Suprapubic skin (tissue), 4 donors: ENCODE measurements around the gene KCTD3. TPM values are rescaled to one million over a fixed set of nuclear protein-coding genes. Genes with fewer than 3 reads are reported as not detected.

Experiments
- DNase-seq, 2 donors: peaks; one replicate each; pipeline ENCODE4 v3.0.0-alpha.2; 2019; ENCODE audit warnings: low spot score in 2 of 2
- H3K27ac ChIP-seq: fragments of 200-600 bp; sonication (generic); one replicate; pipeline ENCODE4 v1.5.1; 2019
- H3K27me3 ChIP-seq: fragments of 200-600 bp; sonication (generic); one replicate; pipeline ENCODE4 v1.5.1; 2019
- H3K36me3 ChIP-seq: fragments of 200-600 bp; sonication (generic); one replicate; pipeline ENCODE4 v1.5.1; 2019
- H3K4me1 ChIP-seq: fragments of 200-600 bp; sonication (generic); one replicate; pipeline ENCODE4 v1.5.1; 2019
- H3K4me3 ChIP-seq: fragments of 200-600 bp; sonication (generic); one replicate; pipeline ENCODE4 v1.5.1; 2019; ENCODE audit warnings: mild to moderate bottlenecking
- H3K9me3 ChIP-seq: fragments of 200-600 bp; sonication (generic); one replicate; pipeline ENCODE4 v1.5.1; 2019
- EP300 ChIP-seq: sonication (generic); formaldehyde crosslinking; IDR thresholded peaks from one replicate; pipeline ENCODE4 v1.6.1; 2017; ENCODE audit warnings: antibody characterized with exemption
- POLR2A ChIP-seq, 2 donors: fragments of 450-650 bp; IDR thresholded peaks; one replicate each; pipeline ENCODE4 v1.6.1; 2017; ENCODE audit warnings: antibody characterized with exemption in 2 of 2, mild to moderate bottlenecking in 2 of 2, moderate library complexity in 2 of 2
- POLR2AphosphoS5 ChIP-seq, 3 donors: sonication (generic); formaldehyde crosslinking; IDR thresholded peaks; one replicate each; pipeline ENCODE4 v1.6.1; 2017; ENCODE audit warnings: antibody characterized with exemption in 3 of 3
- WGBS: methylation state at CpG from one replicate; pipeline ENCODE4 v1.1.5; 2018; 5-methylcytosine and 5-hydroxymethylcytosine counted together
- total RNA-seq, 4 donors: library from RNA; depleted of rRNA; stranded (reverse); fragments of >200 nt; gene quantifications; one replicate each; pipeline ENCODE4 v1.1.0, GENCODE V29; 2016
- TF ChIP-seq, protein P1 (sequence below), 2 donors: fragments of 200-600 bp in 1 of 2; fragments of 450-650 bp in 1 of 2; sonication (generic) in 1 of 2; IDR thresholded peaks; one replicate each; pipeline ENCODE4 v1.5.1; 2016 to 2019; ENCODE audit warnings: antibody characterized with exemption in 2 of 2, mild to moderate bottlenecking in 1 of 2, moderate library complexity in 1 of 2

The KCTD3 gene
- total RNA-seq, 4 donors from 2014 or later, result 25.6 to 50.2 (median 33.9) TPM

DNA sequence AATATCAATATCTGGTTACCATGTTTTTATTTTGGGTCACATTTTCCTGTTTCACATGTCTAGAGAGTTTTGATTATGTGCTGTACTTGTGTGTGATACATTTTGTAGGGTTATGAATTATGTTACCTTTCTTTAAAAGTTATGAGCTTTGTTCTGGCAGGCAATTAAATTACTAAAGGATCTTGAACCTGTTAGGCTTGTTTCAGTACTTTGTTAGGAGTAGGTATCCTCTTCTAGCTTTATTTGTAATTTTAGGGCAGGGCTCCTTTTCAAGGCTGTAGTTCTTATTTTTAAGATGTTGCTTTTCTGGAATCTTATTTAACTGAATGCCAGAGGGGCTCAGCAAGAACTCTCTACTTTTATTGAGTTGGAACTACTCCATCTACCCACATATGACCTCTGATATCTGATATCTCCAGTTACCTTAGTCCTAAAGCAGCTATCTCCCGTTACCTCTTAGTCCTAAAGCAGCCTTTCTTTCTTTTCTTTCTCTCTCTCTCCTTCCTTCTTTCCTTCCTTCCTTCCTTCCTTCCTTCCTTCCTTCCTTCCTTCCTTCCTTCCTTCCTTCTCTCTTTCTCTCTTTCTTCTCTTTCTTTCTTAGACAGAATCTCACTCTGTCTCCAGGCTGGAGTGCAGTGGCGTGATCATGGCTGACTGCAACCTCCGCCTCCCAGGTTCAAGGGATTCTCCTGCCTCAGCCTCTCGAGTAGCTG lies 23.8 kb downstream of the KCTD3 start:
- no peak overlapping the region for H3K27ac ChIP-seq
- WGBS, result 87% methylated on average over 4 of the region's 4 CpGs

GRCh38 chr1:215594640-215595039 lies 27.5 kb downstream of the KCTD3 start:
- WGBS, result 68% methylated on average over 3 of the region's 3 CpGs
- Histone ChIP-seq H3K9me3 (no peaks in the 10 kb centered on the region), H3K27ac (no peak overlapping the region), H3K36me3 (no peaks in the 10 kb centered on the region), H3K4me3 (no peak overlapping the region), H3K27me3 (no peaks in the 10 kb centered on the region), H3K4me1 (peaks cover 6% of the 10 kb centered on the region)
- no peak for DNase-seq
- TF ChIP-seq EP300 (no peak), POLR2AphosphoS5 (IDR thresholded peaks at IDR 0.05) (no peak), POLR2A (IDR thresholded peaks at IDR 0.05) (no peak)

More for the DNA sequence above, 23.8 kb downstream of the KCTD3 start:
- Histone ChIP-seq H3K4me3 (no peak overlapping the region), H3K9me3 (no peaks in the 10 kb centered on the region), H3K4me1 (peaks cover 6% of the 10 kb centered on the region), H3K27me3 (no peaks in the 10 kb centered on the region), H3K36me3 (peaks cover 5% of the 10 kb centered on the region)
- DNase-seq, result no peak
- TF ChIP-seq POLR2AphosphoS5 (IDR thresholded peaks at IDR 0.05), result no peak
- TF ChIP-seq, protein P1, sequence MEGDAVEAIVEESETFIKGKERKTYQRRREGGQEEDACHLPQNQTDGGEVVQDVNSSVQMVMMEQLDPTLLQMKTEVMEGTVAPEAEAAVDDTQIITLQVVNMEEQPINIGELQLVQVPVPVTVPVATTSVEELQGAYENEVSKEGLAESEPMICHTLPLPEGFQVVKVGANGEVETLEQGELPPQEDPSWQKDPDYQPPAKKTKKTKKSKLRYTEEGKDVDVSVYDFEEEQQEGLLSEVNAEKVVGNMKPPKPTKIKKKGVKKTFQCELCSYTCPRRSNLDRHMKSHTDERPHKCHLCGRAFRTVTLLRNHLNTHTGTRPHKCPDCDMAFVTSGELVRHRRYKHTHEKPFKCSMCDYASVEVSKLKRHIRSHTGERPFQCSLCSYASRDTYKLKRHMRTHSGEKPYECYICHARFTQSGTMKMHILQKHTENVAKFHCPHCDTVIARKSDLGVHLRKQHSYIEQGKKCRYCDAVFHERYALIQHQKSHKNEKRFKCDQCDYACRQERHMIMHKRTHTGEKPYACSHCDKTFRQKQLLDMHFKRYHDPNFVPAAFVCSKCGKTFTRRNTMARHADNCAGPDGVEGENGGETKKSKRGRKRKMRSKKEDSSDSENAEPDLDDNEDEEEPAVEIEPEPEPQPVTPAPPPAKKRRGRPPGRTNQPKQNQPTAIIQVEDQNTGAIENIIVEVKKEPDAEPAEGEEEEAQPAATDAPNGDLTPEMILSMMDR (IDR thresholded peaks at IDR 0.05), result no peak
- TF ChIP-seq EP300, result no peak
- no peak for TF ChIP-seq POLR2A (IDR thresholded peaks at IDR 0.05)

DNA sequence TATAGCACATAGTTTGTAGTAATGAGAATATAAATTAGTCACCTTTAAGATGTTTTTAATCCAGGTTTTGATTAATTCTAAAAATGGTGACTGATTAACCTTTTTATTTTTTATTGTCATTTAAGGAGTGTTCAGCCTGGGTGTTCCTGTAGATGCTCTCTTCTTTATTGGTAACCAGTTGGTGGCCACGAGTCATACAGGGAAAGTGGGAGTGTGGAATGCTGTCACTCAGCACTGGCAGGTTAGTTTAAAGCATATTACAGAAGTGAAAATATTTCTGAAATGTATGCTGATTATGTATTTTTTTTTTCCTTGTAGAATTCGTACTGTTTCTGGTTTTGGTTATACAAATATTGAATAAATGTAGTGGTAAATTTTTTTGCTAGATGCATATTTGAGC lies 28.1 kb downstream of the KCTD3 start:
- Histone ChIP-seq H3K4me3 (no peak overlapping the region), H3K9me3 (no peaks in the 10 kb centered on the region), H3K36me3 (no peaks in the 10 kb centered on the region), H3K4me1 (peaks cover 6% of the 10 kb centered on the region), H3K27me3 (no peaks in the 10 kb centered on the region), H3K27ac (no peak overlapping the region)
- WGBS, result 68% methylated on average over 2 of the region's 2 CpGs
- TF ChIP-seq, protein P1 (IDR thresholded peaks at IDR 0.05), result no peak
- no peak for DNase-seq

- no peak for TF ChIP-seq POLR2AphosphoS5 (IDR thresholded peaks at IDR 0.05)
- TF ChIP-seq, protein P1 (IDR thresholded peaks at IDR 0.05), result no peak
- no peaks in the 10 kb centered on the region for H3K9me3 ChIP-seq
- DNase-seq, result no peak
- H3K4me1 ChIP-seq, result peaks cover 6% of the 10 kb centered on the region
- peaks cover 4% of the 10 kb centered on the region for H3K36me3 ChIP-seq
- no peak overlapping the region for H3K4me3 ChIP-seq
- H3K27me3 ChIP-seq, result no peaks in the 10 kb centered on the region
- no peak overlapping the region for H3K27ac ChIP-seq
Measured at GRCh38 chr1:215597961-215598360, 30.9 kb downstream of the KCTD3 start.

DNA sequence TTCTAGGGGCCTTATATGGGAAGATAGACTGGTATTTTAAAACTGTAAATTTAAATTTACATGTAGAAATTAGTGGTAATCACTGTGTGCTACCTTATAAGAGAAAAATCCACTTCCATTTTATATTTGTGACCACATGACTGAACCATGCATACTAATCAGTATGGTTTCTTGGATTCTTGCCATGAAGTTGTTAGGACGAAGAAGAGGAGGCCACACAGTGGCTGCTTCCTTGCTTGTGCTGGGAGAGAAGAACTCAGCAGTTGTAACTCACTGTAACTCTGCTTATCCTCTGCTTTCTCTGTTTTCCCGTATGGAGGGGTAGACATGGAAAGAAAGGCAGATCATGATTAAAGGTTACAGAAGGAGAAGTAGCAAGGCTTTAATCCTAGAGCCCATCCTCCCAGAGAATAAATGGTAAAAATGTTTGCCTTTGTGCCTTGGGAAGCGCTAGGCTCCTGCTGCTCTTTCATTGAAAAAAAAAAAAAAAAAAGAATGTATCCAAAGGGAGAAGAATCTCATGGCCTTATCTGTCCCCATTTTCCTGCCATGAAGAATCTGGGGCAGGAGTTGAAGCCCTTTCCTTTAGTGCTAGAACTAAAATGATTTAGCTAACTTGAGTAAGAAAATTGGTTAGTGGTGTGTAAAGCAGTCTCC lies 32.4 kb downstream of the KCTD3 start:
- H3K9me3 ChIP-seq, result no peaks in the 10 kb centered on the region
- peaks cover 1% of the 10 kb centered on the region for H3K4me1 ChIP-seq
- no peak overlapping the region for H3K4me3 ChIP-seq
- H3K36me3 ChIP-seq, result peaks cover 13% of the 10 kb centered on the region
- H3K27ac ChIP-seq, result no peak overlapping the region
- TF ChIP-seq, protein P1 (IDR thresholded peaks at IDR 0.05), result no peak
- TF ChIP-seq POLR2AphosphoS5 (IDR thresholded peaks at IDR 0.05) (no peak), POLR2A (IDR thresholded peaks at IDR 0.05) (no peak), EP300 (no peak)
- DNase-seq, result no peak
- WGBS, result 64% methylated on average over 3 of the region's 3 CpGs
- no peaks in the 10 kb centered on the region for H3K27me3 ChIP-seq
